Body of pancreas (tissue), 4 donors: ENCODE measurements around the gene ZGPAT. TPM values are rescaled to one million over a fixed set of nuclear protein-coding genes. Genes with fewer than 3 reads are reported as not detected.

Experiments used
- ATAC-seq: fragments of 150-250 bp; one replicate; pipeline ENCODE4 v1.9.1; 2016
- DNase-seq, 4 donors: peaks; one replicate each; pipeline ENCODE4 v3.0.0-alpha.2; 2019
- H3K27ac ChIP-seq, 4 donors: fragments of 200-600 bp; sonication (generic); 1 replicate in 3 of 4; 2 replicates in 1 of 4; pipeline versions ENCODE4 v1.5.1 to v1.6.1; 2016 to 2019; ENCODE audit warnings: mild to moderate bottlenecking in 1 of 4, mixed read lengths in 1 of 4, moderate library complexity in 1 of 4
- H3K27me3 ChIP-seq, 2 donors: fragments of 200-600 bp; sonication (generic); one replicate each; pipeline ENCODE4 v1.6.0; 2016; ENCODE audit warnings: mild to moderate bottlenecking in 1 of 2
- H3K36me3 ChIP-seq, 2 donors: fragments of 200-600 bp; sonication (generic); replicated peaks in 1 of 2; 2 replicates each; pipeline ENCODE4 v1.5.1; 2016; ENCODE audit warnings: low read depth in 2 of 2; ENCODE audit not compliant: insufficient read depth in 1 of 2
- H3K4me1 ChIP-seq: fragments of 200-600 bp; sonication (generic); one replicate; pipeline ENCODE4 v1.6.0; 2016
- H3K4me3 ChIP-seq, 2 donors: fragments of 200-600 bp; sonication (generic); 1 replicate in 1 of 2; 2 replicates in 1 of 2; pipeline ENCODE4 v1.5.1; 2016 to 2019
- H3K9me3 ChIP-seq, 3 donors: fragments of 200-600 bp; sonication (generic); 1 replicate in 2 of 3; 2 replicates in 1 of 3; pipeline ENCODE4 v1.5.1; 2016
- CTCF ChIP-seq, 7 experiments: fragments of 450-650 bp in 4 of 7; fragments of 200-600 bp in 3 of 7; sonication (generic) in 3 of 7; IDR thresholded peaks; one replicate each; pipeline ENCODE4 v1.5.1; 2016 to 2019; ENCODE audit warnings: antibody characterized with exemption in 7 of 7
- POLR2A ChIP-seq, 3 donors: fragments of 450-650 bp; IDR thresholded peaks; one replicate each; pipeline ENCODE4 v1.6.1; 2016; ENCODE audit warnings: antibody characterized with exemption in 3 of 3, mild to moderate bottlenecking in 2 of 3
- WGBS, 2 donors: methylation state at CpG; one replicate each; pipeline ENCODE4 v1.1.5; 2017; 5-methylcytosine and 5-hydroxymethylcytosine counted together
- intact Hi-C: fragments of 100-400 bp; cut with DNase I; formaldehyde crosslinking; loops from one replicate; pipeline ENCODE4 v1.15.1; 2023
- total RNA-seq, 2 donors: library from RNA; depleted of rRNA; stranded (reverse); fragments of >200 nt; gene quantifications; one replicate each; pipeline ENCODE4 v1.1.0, GENCODE V29; 2016

The ZGPAT gene
- total RNA-seq, 2 donors from 2014 or later: 16.6 to 53.1 TPM

GRCh38 chr20:63697357-63697867 is 10.4 kb upstream of the ZGPAT start:
- Histone ChIP-seq H3K4me1 (peaks cover 37% of the 10 kb centered on the region), H3K4me3 (no peak overlapping the region), H3K36me3 (no peaks in the 10 kb centered on the region), H3K27me3 (no peaks in the 10 kb centered on the region), H3K27ac (no peak overlapping the region), H3K9me3 (no peaks in the 10 kb centered on the region)
- 57 to 65% methylated on average over 3 to 5 of the region's 7 CpGs for WGBS, 2 donors
- no peak for ATAC-seq
- peak in 2 of 4 donors; percentile 9 to 20 for DNase-seq
- no peak for TF ChIP-seq CTCF (IDR thresholded peaks at IDR 0.05)
- TF ChIP-seq POLR2A (IDR thresholded peaks at IDR 0.05): no peak
- intact Hi-C loops: no loop called here

GRCh38 chr20:63697868-63698545 is 9.8 kb upstream of the ZGPAT start:
- DNase-seq: peak in 2 of 4 donors; percentile 5 to 11
- H3K9me3 ChIP-seq: no peaks in the 10 kb centered on the region
- WGBS, 2 donors: 81 to 89% methylated on average over 35 to 40 of the region's 40 CpGs
- intact Hi-C loops: no loop called here
- H3K36me3 ChIP-seq: no peaks in the 10 kb centered on the region
- H3K27ac ChIP-seq: no peak overlapping the region
- no peak overlapping the region for H3K4me3 ChIP-seq
- ATAC-seq: no peak
- peaks cover 37% of the 10 kb centered on the region for H3K4me1 ChIP-seq
- TF ChIP-seq CTCF (IDR thresholded peaks at IDR 0.05): no peak
- TF ChIP-seq POLR2A (IDR thresholded peaks at IDR 0.05): no peak
- H3K27me3 ChIP-seq: no peaks in the 10 kb centered on the region

GRCh38 chr20:63698739-63699465 is 8.9 kb upstream of the ZGPAT start:
- Histone ChIP-seq H3K4me3 (no peak overlapping the region), H3K9me3 (no peaks in the 10 kb centered on the region), H3K4me1 (peaks cover 37% of the 10 kb centered on the region), H3K36me3 (no peaks in the 10 kb centered on the region), H3K27ac (peak overlapping the region in 2 of 4 donors; percentile 54 to 57), H3K27me3 (no peaks in the 10 kb centered on the region)
- DNase-seq (peak; percentile 7 to 59 (median 36)), ATAC-seq (peak; percentile 41)
- intact Hi-C loops: no loop called here
- TF ChIP-seq POLR2A (IDR thresholded peaks at IDR 0.05) (no peak), CTCF (IDR thresholded peaks at IDR 0.05) (no peak)
- WGBS, 2 donors: 67 to 73% methylated on average over 4 to 19 of the region's 19 CpGs

GRCh38 chr20:63699466-63700198 is 8.2 kb upstream of the ZGPAT start:
- TF ChIP-seq CTCF (IDR thresholded peaks at IDR 0.05) (no peak), POLR2A (IDR thresholded peaks at IDR 0.05) (no peak)
- Histone ChIP-seq H3K36me3 (no peaks in the 10 kb centered on the region), H3K4me1 (peaks cover 37% of the 10 kb centered on the region), H3K27me3 (no peaks in the 10 kb centered on the region), H3K4me3 (no peak overlapping the region), H3K9me3 (no peaks in the 10 kb centered on the region), H3K27ac (peak overlapping the region in 2 of 4 donors; percentile 54 to 57)
- WGBS, 2 donors: 74 to 81% methylated on average over 7 to 23 of the region's 24 CpGs
- intact Hi-C loops: loop anchor here (5.0 kb wide), 1 partner anchor 38 kb away; the partner anchor contains the start of genes LIME1 and SLC2A4RG
- peak in 1 of 4 donors; percentile 12 for DNase-seq
- no peak for ATAC-seq
